OCI-LY7 (cell line): Measurements from ENCODE around the gene KLHDC3. TPM values are rescaled to one million over a fixed set of nuclear protein-coding genes. Genes with fewer than 3 reads are reported as not detected.
A peak's percentile ranks its signal among the peaks of the same experiment; 100 is the strongest.

Experiments
- BruUV-seq: library from RNA; stranded (reverse); fragments of 400-500 nt; replicated peaks from 2 replicates; lab custom pipeline; 2021; lab: Mats Ljungman, UMichigan
- CTCF ChIA-PET: fragments of 300-600 bp; sonication (Branson Sonifier 250); formaldehyde crosslinking; loops from one replicate; lab custom pipeline; 2022; ENCODE audit warnings: antibody characterized with exemption; ENCODE audit not compliant: unreplicated experiment; lab: Charles Lee
- POLR2A ChIA-PET: fragments of 300-600 bp; sonication (Branson Sonifier 250); formaldehyde crosslinking; loops from one replicate; lab custom pipeline; 2022; ENCODE audit warnings: antibody characterized with exemption; lab: Charles Lee
- DNase-seq: peaks from one replicate; pipeline ENCODE4 v3.0.0-alpha.2; 2015; ENCODE audit warnings: low spot score
- H2AFZ ChIP-seq: fragments of 200-600 bp; sonication (generic), shearing (Covaris generic); 2 replicates; pipeline ENCODE4 v1.6.1; 2014; ENCODE audit warnings: mild to moderate bottlenecking, antibody characterized with exemption, low read length, moderate library complexity
- H3K27ac ChIP-seq: fragments of 200-600 bp; sonication (generic); 2 replicates; pipeline ENCODE4 v1.5.1; 2014; ENCODE audit warnings: mixed run types, low read depth, mild to moderate bottlenecking, moderate library complexity, low read length, inconsistent platforms; ENCODE audit not compliant: poor library complexity, severe bottlenecking
- H3K36me3 ChIP-seq: fragments of 200-600 bp; sonication (generic); 2 replicates; pipeline ENCODE4 v1.6.1; 2014; ENCODE audit warnings: mild to moderate bottlenecking, antibody characterized with exemption, low read length, moderate library complexity, mixed read lengths; ENCODE audit not compliant: insufficient read depth
- H3K4me1 ChIP-seq: fragments of 200-600 bp; sonication (generic); 2 replicates; pipeline ENCODE4 v1.5.1; 2014; ENCODE audit warnings: mild to moderate bottlenecking, low read length; ENCODE audit not compliant: insufficient read depth, poor library complexity, severe bottlenecking
- H3K4me2 ChIP-seq: fragments of 200-600 bp; sonication (generic); 2 replicates; pipeline ENCODE4 v1.6.1; 2014; ENCODE audit warnings: mild to moderate bottlenecking, low read length
- H3K4me3 ChIP-seq: fragments of 200-600 bp; sonication (generic); 2 replicates; pipeline ENCODE4 v1.5.1; 2014; ENCODE audit warnings: mild to moderate bottlenecking, low read depth, low read length; ENCODE audit not compliant: poor library complexity, severe bottlenecking
- H3K79me2 ChIP-seq: fragments of 200-600 bp; sonication (generic); 2 replicates; pipeline ENCODE4 v1.6.1; 2016; ENCODE audit warnings: low read depth, mild to moderate bottlenecking, low read length, moderate library complexity, mixed read lengths; ENCODE audit not compliant: insufficient read depth
- H3K9me2 ChIP-seq: fragments of 200-600 bp; sonication (generic); 2 replicates; pipeline ENCODE4 v1.6.1; 2016; ENCODE audit warnings: mild to moderate bottlenecking, low read length, mixed read lengths; ENCODE audit not compliant: insufficient read depth
- H3K9me3 ChIP-seq: fragments of 200-600 bp; sonication (generic); 2 replicates; pipeline ENCODE4 v1.6.1; 2014; ENCODE audit warnings: mild to moderate bottlenecking, mixed run types, low read length, mixed read lengths
- H4K20me1 ChIP-seq: fragments of 200-600 bp; sonication (generic); 2 replicates; pipeline ENCODE4 v1.6.1; 2014; ENCODE audit warnings: mild to moderate bottlenecking, antibody characterized with exemption, low read length, moderate library complexity, mixed read lengths; ENCODE audit not compliant: insufficient read depth
- EZH2phosphoT487 ChIP-seq: fragments of 200-600 bp; sonication (generic); IDR thresholded peaks from 2 replicates; pipeline ENCODE4 v1.6.1; 2018; ENCODE audit warnings: low read depth, borderline replicate concordance, mild to moderate bottlenecking, mixed run types, antibody characterized with exemption, low read length, moderate library complexity, mixed read lengths
- intact Hi-C: fragments of 100-400 bp; cut with micrococcal nuclease; formaldehyde crosslinking; loops from one replicate; pipeline ENCODE4 v1.10.0; 2022; ENCODE audit not compliant: unreplicated experiment
- total RNA-seq, 2 experiments: library from RNA; depleted of rRNA in 1 of 2; stranded (reverse); fragments of >200 nt in 1 of 2; shearing (Covaris generic) in 1 of 2; gene quantifications; 2 replicates each; pipeline ENCODE4 v1.2.3, GENCODE V29; 2014 to 2022
- TF ChIP-seq, protein P1 (sequence below): fragments of 200-600 bp; sonication (generic); conservative IDR thresholded peaks from 2 replicates; pipeline ENCODE4 v1.5.1; 2014; ENCODE audit warnings: mild to moderate bottlenecking, antibody characterized with exemption, low read length, moderate library complexity, mixed read lengths

Gene KLHDC3
- total RNA-seq, 2 experiments from 2014 or later = 89.9 to 91.4 TPM

DNA sequence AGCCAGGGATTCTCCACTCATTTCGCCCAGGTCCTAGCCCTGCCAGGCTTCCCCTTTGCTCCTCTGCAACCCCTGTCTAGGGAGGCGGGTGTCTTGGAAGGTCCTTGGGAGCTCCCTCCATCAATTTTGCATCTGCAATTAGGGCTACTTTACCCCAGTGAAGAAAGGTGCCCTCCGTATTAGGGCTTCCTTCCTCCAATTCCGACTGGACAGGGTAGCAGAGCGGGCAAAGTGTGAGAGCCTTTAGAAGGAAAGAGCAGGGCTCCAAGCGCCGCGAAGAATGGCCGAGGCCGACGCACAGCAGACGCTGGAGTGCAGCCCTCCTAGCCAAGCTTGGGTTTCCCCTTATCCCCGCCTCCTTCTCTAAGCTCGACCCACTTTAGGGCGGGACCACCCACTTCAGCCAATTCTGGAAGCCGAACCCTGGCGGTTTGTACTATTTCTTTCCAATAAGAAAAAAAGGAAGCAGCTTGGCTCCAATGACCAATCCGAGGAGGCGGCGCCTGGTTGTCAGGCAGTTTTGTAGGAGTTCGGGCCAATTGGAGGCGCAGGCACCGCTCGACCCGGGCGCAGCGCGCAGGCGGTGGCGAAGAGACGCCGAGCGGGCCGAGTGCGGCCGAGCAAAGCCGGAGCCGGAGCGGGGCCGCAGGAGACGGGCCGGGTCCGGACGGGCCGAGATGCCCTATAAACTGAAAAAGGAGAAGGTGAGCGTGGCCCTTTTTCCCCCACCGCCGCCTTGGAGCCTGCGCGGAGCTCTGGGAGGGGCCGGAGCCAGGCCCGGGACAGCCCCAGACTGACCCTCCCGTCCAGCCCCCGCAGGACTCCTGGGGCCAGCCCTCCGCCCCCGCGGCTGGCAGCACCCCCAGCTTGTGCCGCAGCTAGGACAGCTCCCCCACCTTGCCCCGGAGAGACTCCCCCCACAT, 29.8 kb upstream of the KLHDC3 start, which contains the start of gene PPP2R5D:
PPP2R5D (plus strand) TSS at position 570 of the 923 bp plus-strand sequence; CDS start at position 678, 108 bp downstream.
- DNase-seq = peak; percentile 99
- Histone ChIP-seq H3K4me2 (peak within 1 kb of the TSS; percentile 98), H3K4me3 (peak within 1 kb of the TSS; percentile 88), H2AFZ (peak within 1 kb of the TSS; percentile 94), H3K4me1 (peaks cover 24% of the 10 kb centered on the region), H3K27ac (peak within 1 kb of the TSS; percentile 35), H3K36me3 (peaks cover under 1% of the 10 kb centered on the region; the same call in 1 of the 2 replicates), H3K9me2 (no peaks in the 10 kb centered on the region), H3K79me2 (peaks cover 7% of the 10 kb centered on the region; the same call in 1 of the 2 replicates), H4K20me1 (no peaks in the 10 kb centered on the region), H3K9me3 (no peaks in the 10 kb centered on the region)
- POLR2A ChIA-PET = interaction anchor here (0.5 to 2.1 kb wide), 21 partner anchors 12 to 533 kb away, joined by 3 to 17 read pairs (median 4); partner anchors contain the start of genes CNPY3, CUL7, KLHDC3 and MEA1
- no TSS peak for BruUV-seq
- CTCF ChIA-PET = interaction anchor here (1.0 kb wide), 2 partner anchors 19 to 159 kb away, joined by 3 to 4 read pairs; no protein-coding TSS in a partner anchor
- TF ChIP-seq, protein P1, sequence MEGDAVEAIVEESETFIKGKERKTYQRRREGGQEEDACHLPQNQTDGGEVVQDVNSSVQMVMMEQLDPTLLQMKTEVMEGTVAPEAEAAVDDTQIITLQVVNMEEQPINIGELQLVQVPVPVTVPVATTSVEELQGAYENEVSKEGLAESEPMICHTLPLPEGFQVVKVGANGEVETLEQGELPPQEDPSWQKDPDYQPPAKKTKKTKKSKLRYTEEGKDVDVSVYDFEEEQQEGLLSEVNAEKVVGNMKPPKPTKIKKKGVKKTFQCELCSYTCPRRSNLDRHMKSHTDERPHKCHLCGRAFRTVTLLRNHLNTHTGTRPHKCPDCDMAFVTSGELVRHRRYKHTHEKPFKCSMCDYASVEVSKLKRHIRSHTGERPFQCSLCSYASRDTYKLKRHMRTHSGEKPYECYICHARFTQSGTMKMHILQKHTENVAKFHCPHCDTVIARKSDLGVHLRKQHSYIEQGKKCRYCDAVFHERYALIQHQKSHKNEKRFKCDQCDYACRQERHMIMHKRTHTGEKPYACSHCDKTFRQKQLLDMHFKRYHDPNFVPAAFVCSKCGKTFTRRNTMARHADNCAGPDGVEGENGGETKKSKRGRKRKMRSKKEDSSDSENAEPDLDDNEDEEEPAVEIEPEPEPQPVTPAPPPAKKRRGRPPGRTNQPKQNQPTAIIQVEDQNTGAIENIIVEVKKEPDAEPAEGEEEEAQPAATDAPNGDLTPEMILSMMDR = no peak
- TF ChIP-seq EZH2phosphoT487 = no peak
- intact Hi-C loops = loop anchor here (1.0 kb wide), 1 partner anchor 55 kb away; the partner anchor contains the start of gene CNPY3

DNA sequence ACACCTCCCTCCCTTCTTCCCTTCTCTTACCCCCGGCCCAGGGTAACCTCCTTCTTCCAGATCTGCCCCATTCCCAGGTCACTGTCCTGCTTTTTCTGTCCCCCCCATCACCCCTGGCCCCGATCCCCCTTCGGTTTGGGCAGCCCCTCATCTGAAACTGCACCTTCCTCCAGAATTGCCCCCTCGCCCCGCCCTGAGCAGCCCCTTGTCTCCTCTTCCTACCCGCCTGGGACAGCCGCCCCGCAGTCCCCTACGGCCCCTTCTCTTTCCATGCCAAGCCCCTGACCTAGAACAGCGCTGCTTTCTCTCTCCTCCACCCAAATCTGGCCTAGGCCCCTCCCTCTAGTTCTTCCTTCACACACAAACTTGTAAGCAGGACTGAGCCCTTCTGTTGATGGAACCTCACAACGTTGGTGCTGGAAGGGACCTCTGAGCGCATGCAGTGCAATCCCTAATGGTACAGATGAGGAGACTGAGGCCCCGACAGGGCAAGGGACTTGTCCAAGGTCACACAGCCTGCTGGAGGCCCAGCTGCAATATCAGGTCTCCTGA, 29.0 kb upstream of the KLHDC3 start:
- Histone ChIP-seq H3K9me2 (no peaks in the 10 kb centered on the region), H3K27ac (peak overlapping the region; percentile 5), H3K4me2 (peak overlapping the region; percentile 87), H3K36me3 (peaks cover 8% of the 10 kb centered on the region; the same call in 1 of the 2 replicates), H2AFZ (peak overlapping the region; percentile 77; the same call in 1 of the 2 replicates), H3K4me3 (peak overlapping the region; percentile 88), H3K79me2 (peaks cover 7% of the 10 kb centered on the region; the same call in 1 of the 2 replicates), H3K9me3 (no peaks in the 10 kb centered on the region), H3K4me1 (peaks cover 17% of the 10 kb centered on the region), H4K20me1 (no peaks in the 10 kb centered on the region)
- ChIA-PET POLR2A (interaction anchor here (1.3 to 2.1 kb wide), 7 partner anchors 12 to 112 kb away, joined by 5 to 17 read pairs (median 9); partner anchors contain the start of genes CNPY3, KLHDC3, MEA1 and RRP36), CTCF (interaction anchor here (1.0 kb wide), 1 partner anchor 20 kb away, joined by 3 read pairs; no protein-coding TSS in a partner anchor)
- intact Hi-C loops = loop anchor here (1.0 kb wide), 1 partner anchor 56 kb away; the partner anchor contains the start of gene CNPY3
- no TSS peak for BruUV-seq
- DNase-seq = peak; percentile 37
- TF ChIP-seq, protein P1 = no peak
- no peak for TF ChIP-seq EZH2phosphoT487
